ENCODE measurements around the gene TNFRSF13B. TPM values are rescaled to one million over a fixed set of nuclear protein-coding genes. Genes with fewer than 3 reads are reported as not detected.

TNFRSF13B gene
- total and polyA plus RNA-seq, 2 donors (not counting 3 experiments of a cell fraction or from before 2014, with no cell fraction given) = not detected

DNA sequence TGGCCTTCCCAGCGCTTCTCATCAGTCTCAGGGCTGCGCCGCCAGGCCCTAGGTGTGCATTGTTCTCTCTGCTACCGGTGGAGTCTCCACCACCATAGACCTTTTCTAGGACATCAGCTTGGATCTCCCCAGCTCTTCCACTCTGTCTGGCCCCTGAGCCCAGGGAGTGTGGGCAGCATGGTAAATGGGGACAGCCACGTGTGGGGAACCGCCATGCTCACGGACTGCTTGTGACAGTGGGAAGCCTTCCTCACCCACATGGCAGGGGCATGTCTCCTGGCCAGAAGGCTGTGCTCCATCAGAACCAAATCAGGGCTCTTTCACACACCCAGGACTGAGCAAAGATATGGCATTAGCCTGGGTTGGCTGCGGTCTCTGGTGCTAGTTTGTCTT is 51.3 kb downstream of the TNFRSF13B start:
- no TSS peak for BruUV-seq (replicated peaks)
- CTCF ChIA-PET = interaction anchor here (1.5 kb wide), 1 partner anchor 71 kb away, joined by 4 read pairs; no protein-coding TSS in a partner anchor

More for the DNA sequence above, 51.3 kb downstream of the TNFRSF13B start:
- no peak overlapping the region for H2AFZ ChIP-seq (ENCODE audit: low read depth, low read length)
- H3K9me3 ChIP-seq (replicated peaks; ENCODE audit: control insufficient read depth, insufficient read depth, low read length) = no peaks in the 10 kb centered on the region
- no peak overlapping the region for H3K4me2 ChIP-seq (ENCODE audit: insufficient read depth, low read length)
- intact Hi-C loops (cut with micrococcal nuclease) (no loop called here), dilution Hi-C loops (cut with MboI; ENCODE audit: extremely low pct_ligation_motif_present, low sequenced_read_pairs) (no loop called here)
- no peak for FAIRE-seq
- no peak for DNase-seq (ENCODE audit: low read depth, low spot score)
- H3K9ac ChIP-seq (replicated peaks; ENCODE audit: extremely low read depth, insufficient read depth, low read length) = no peak overlapping the region
- peaks cover 2 to 3% of the 10 kb centered on the region in 2 experiments for H3K27me3 ChIP-seq (ENCODE audit: control insufficient read depth in 2 of 2, insufficient read depth in 2 of 2, low read length in 2 of 2)
- no peaks in the 10 kb centered on the region for H3K36me3 ChIP-seq (ENCODE audit: control insufficient read depth in 2 of 2, extremely low read depth in 1 of 2, insufficient read depth in 2 of 2, low read length in 2 of 2)
- no peak overlapping the region for H3K27ac ChIP-seq (ENCODE audit: insufficient read depth, low read depth, low read length)
- no peak overlapping the region for H3K4me3 ChIP-seq (replicated peaks in 1 of 3; ENCODE audit: insufficient read depth in 1 of 3, low read depth in 1 of 3, low read length in 3 of 3)
- TF ChIP-seq, protein P1, sequence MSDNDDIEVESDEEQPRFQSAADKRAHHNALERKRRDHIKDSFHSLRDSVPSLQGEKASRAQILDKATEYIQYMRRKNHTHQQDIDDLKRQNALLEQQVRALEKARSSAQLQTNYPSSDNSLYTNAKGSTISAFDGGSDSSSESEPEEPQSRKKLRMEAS (IDR thresholded peaks at IDR 0.05; ENCODE audit: insufficient read depth, insufficient read length) = no peak
- no peak for TF ChIP-seq EZH2 (IDR thresholded peaks at IDR 0.05; ENCODE audit: borderline replicate concordance, low read depth, low read length, severe bottlenecking)
- no peak for TF ChIP-seq POLR2A (IDR thresholded peaks at IDR 0.05; ENCODE audit: low read depth, low read length)
- no peak for TF ChIP-seq GATA2 (IDR thresholded peaks at IDR 0.05; ENCODE audit: insufficient read depth, insufficient read length, low read depth, low read length)
- TF ChIP-seq, protein P2, sequence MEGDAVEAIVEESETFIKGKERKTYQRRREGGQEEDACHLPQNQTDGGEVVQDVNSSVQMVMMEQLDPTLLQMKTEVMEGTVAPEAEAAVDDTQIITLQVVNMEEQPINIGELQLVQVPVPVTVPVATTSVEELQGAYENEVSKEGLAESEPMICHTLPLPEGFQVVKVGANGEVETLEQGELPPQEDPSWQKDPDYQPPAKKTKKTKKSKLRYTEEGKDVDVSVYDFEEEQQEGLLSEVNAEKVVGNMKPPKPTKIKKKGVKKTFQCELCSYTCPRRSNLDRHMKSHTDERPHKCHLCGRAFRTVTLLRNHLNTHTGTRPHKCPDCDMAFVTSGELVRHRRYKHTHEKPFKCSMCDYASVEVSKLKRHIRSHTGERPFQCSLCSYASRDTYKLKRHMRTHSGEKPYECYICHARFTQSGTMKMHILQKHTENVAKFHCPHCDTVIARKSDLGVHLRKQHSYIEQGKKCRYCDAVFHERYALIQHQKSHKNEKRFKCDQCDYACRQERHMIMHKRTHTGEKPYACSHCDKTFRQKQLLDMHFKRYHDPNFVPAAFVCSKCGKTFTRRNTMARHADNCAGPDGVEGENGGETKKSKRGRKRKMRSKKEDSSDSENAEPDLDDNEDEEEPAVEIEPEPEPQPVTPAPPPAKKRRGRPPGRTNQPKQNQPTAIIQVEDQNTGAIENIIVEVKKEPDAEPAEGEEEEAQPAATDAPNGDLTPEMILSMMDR (IDR thresholded peaks at IDR 0.05; ENCODE audit: extremely low read depth in 1 of 2, insufficient read depth in 1 of 2, low read depth in 1 of 2, low read length in 2 of 2) = no peak
- TF ChIP-seq MYC (IDR thresholded peaks at IDR 0.05; ENCODE audit: low read depth, low read length) = no peak
- TF ChIP-seq JUN (IDR thresholded peaks at IDR 0.05; ENCODE audit: borderline replicate concordance, insufficient read depth, insufficient read length, low read depth) = no peak
- TF ChIP-seq POLR2AphosphoS5 (IDR thresholded peaks at IDR 0.05; ENCODE audit: insufficient read depth, low read depth, low read length) = no peak
- no peak for TF ChIP-seq FOS (IDR thresholded peaks at IDR 0.05; ENCODE audit: borderline replicate concordance, insufficient read depth, low read length)
- no peaks in the 10 kb centered on the region for H3K79me2 ChIP-seq (ENCODE audit: control insufficient read depth, insufficient read depth, low read length)
- H3K4me1 ChIP-seq (ENCODE audit: control insufficient read depth, extremely low read depth, insufficient read depth, low read length) = no peaks in the 10 kb centered on the region
- H4K20me1 ChIP-seq (replicated peaks; ENCODE audit: control insufficient read depth, extremely low read depth, insufficient read depth, low read length) = no peaks in the 10 kb centered on the region
- POLR2A ChIA-PET = no interaction called here
- no peaks in the 10 kb centered on the region for H3K9me1 ChIP-seq (replicated peaks; ENCODE audit: control insufficient read depth, extremely low read depth, insufficient read depth, low read length)
